Body of pancreas (tissue), 4 donors: ENCODE results near the gene ZMYND10.

Experiments
- POLR2A ChIP-seq, 3 donors: fragments of 450-650 bp; IDR thresholded peaks; one replicate each; pipeline ENCODE4 v1.6.1; 2016; ENCODE audit warnings: antibody characterized with exemption in 3 of 3, mild to moderate bottlenecking in 2 of 3
- TF ChIP-seq, protein P1 (sequence below), 7 experiments: fragments of 450-650 bp in 4 of 7; fragments of 200-600 bp in 3 of 7; sonication (generic) in 3 of 7; IDR thresholded peaks; one replicate each; pipeline ENCODE4 v1.5.1; 2016 to 2019; ENCODE audit warnings: antibody characterized with exemption in 7 of 7

DNA sequence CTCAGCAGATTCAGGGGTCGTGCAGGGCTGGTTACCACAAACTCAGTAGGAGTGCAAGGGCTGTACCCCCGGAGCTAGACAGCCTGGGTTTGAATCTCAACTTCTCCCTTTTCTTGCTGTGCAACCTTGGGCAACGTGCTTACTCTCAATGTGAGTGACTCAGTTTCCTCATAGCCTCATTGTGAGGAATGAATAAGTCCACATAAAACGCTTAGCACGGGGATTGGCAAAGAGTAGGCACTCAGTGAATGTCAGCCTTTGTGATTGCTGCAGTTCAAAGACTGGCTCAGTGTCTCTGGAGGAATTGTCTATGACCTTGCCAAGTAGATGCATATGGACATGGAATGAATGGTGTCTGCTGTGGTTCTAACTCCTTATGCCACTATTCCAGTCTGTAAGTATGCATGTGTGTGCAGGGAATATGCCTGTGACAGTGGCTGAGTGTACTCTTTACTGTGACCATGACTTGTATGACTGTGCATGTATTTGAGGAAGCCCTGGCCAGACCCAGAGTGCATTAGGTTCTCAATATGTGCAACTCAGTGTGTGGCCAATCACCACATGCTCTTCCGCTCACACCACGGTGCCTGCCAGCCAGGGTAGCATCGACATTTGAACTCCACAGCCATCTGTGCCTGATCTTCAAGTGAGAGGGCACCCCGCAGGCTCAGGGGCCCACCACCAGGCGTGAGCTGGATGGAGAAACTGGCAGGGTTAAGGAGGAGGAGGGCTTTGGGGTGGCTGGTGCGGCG lies 45.4 kb downstream of the ZMYND10 start:
- TF ChIP-seq, protein P1, sequence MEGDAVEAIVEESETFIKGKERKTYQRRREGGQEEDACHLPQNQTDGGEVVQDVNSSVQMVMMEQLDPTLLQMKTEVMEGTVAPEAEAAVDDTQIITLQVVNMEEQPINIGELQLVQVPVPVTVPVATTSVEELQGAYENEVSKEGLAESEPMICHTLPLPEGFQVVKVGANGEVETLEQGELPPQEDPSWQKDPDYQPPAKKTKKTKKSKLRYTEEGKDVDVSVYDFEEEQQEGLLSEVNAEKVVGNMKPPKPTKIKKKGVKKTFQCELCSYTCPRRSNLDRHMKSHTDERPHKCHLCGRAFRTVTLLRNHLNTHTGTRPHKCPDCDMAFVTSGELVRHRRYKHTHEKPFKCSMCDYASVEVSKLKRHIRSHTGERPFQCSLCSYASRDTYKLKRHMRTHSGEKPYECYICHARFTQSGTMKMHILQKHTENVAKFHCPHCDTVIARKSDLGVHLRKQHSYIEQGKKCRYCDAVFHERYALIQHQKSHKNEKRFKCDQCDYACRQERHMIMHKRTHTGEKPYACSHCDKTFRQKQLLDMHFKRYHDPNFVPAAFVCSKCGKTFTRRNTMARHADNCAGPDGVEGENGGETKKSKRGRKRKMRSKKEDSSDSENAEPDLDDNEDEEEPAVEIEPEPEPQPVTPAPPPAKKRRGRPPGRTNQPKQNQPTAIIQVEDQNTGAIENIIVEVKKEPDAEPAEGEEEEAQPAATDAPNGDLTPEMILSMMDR (IDR thresholded peaks at IDR 0.05): no peak
- TF ChIP-seq POLR2A (IDR thresholded peaks at IDR 0.05): no peak
